Gastroesophageal sphincter (tissue), 3 donors: Measurements from ENCODE around the gene CDC7.

ENCODE experiments used
- POLR2A ChIP-seq, 2 donors: fragments of 450-650 bp; IDR thresholded peaks; one replicate each; pipeline ENCODE4 v1.6.1; 2017; ENCODE audit warnings: antibody characterized with exemption in 2 of 2, mild to moderate bottlenecking in 2 of 2, moderate library complexity in 1 of 2
- POLR2AphosphoS5 ChIP-seq: sonication (generic); formaldehyde crosslinking; IDR thresholded peaks from one replicate; pipeline ENCODE4 v1.6.1; 2017; ENCODE audit warnings: antibody characterized with exemption
- TF ChIP-seq, protein P1 (sequence below), 4 experiments: fragments of 200-600 bp in 2 of 4; fragments of 450-650 bp in 2 of 4; sonication (generic) in 1 of 4; IDR thresholded peaks; one replicate each; pipeline ENCODE4 v1.5.1; 2017 to 2019; ENCODE audit warnings: antibody characterized with exemption in 4 of 4, mild to moderate bottlenecking in 2 of 4, moderate library complexity in 2 of 4

- TF ChIP-seq, protein P1, sequence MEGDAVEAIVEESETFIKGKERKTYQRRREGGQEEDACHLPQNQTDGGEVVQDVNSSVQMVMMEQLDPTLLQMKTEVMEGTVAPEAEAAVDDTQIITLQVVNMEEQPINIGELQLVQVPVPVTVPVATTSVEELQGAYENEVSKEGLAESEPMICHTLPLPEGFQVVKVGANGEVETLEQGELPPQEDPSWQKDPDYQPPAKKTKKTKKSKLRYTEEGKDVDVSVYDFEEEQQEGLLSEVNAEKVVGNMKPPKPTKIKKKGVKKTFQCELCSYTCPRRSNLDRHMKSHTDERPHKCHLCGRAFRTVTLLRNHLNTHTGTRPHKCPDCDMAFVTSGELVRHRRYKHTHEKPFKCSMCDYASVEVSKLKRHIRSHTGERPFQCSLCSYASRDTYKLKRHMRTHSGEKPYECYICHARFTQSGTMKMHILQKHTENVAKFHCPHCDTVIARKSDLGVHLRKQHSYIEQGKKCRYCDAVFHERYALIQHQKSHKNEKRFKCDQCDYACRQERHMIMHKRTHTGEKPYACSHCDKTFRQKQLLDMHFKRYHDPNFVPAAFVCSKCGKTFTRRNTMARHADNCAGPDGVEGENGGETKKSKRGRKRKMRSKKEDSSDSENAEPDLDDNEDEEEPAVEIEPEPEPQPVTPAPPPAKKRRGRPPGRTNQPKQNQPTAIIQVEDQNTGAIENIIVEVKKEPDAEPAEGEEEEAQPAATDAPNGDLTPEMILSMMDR (IDR thresholded peaks at IDR 0.05), result no peak
- no peak for TF ChIP-seq POLR2A (IDR thresholded peaks at IDR 0.05)
- no peak for TF ChIP-seq POLR2AphosphoS5
These were observed 22.8 kb downstream of the CDC7 start for GRCh38 chr1:91523482-91523881.
